Activated CD8-positive, alpha-beta memory T cell treated with anti-CD3 and anti-CD28 coated beads, Interleukin-2, amount 50 U/mL, for 1 hour (primary cell): Measurements from ENCODE around the gene FOSL2.

Experiments
- DNase-seq: peaks from one replicate; pipeline ENCODE4 v3.0.0-alpha.2; 2020; ENCODE audit errors: extremely low read depth

FOSL2 gene

DNA sequence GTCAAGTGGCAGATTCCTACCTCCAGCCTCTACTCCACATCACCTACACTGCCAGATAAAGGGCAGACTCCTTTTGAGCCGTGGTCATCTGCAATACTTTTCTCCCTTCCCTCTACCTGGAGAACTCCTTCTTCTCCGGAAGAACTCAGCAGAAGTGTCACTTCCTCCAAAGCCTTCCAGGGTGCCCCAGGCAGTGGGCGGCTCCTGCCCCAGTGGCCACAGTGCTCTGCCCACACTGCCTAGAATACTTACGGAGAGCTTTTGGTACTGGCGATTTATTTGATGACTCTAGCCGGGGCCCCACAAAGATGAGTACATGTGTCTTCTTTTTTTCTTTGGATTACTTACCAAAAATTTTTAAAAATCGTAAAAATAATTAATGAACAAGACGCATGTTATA lies 39.7 kb downstream of the FOSL2 start:
- DNase-seq, result no peak

DNA sequence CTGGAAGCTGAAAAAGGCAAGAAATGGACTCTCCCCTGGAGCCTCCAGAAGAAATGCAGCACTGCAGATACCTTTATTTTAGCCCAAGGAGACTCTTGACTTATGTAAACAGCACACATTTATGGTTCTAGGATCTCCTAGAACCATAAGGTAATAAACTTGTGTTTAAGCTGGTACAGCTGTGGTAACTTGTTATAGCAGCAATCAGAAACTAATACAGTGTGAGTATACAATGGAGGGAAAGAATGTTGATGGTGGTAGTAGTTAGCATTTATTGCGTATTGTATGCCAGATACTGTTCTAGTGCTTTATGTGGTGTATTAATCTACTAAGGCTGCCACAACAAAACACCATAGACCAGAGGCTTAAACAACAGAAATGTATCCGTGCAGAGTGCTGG lies 40.6 kb downstream of the FOSL2 start:
- DNase-seq, result no peak

GRCh38 chr2:28433935-28434599 lies 41.4 kb downstream of the FOSL2 start:
- DNase-seq, result no peak

GRCh38 chr2:28434600-28434989 lies 41.9 kb downstream of the FOSL2 start:
- DNase-seq, result no peak

DNA sequence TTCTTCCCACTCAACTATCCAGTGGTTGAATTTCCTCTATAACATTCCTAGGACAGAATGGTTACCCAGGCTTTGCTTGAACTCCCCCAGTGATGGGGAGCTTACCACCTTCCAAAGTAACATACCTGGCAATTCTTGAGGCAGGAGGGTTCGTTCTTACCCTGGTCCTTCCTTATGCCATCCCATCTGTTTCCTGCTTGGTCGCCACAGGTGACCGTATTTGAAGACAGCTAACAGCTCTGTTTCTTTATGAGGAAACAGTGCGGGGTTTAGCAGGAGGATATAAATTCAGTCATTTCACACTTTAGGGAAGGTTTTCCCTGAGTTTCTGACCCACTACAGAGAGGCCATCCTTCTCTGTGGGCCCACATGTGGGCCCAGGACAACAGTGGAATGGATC lies 42.6 kb downstream of the FOSL2 start:
- no peak for DNase-seq

GRCh38 chr2:28435814-28436351 lies 43.2 kb downstream of the FOSL2 start:
- no peak for DNase-seq

DNA sequence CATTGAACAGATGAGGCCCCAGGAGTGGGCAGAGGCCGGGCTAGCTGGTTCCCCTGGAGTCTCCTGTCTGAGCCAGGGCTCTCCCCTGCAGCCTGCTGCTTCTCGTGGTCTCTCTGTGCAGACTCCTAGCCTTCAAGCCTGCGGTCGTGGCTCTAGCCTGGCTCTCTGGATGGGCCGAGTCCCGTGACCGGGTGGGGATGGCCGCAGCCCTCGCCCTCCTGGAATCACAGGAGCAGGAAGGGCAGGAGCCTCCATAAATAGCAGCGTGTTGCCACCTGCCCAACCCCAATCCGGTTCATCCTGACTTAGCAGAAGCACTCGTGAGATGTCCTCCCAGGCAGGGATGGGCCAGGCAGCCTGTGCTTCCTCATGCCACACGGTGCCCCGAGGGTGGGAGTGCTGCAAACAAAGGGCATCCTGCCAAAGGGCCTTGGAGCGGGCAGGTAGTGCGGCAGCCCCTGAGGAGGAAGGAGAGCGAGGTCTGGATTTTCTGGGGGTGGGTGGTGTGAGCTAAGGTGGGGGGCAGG lies 43.9 kb downstream of the FOSL2 start:
- DNase-seq, result no peak

GRCh38 chr2:28437149-28437835 lies 44.6 kb downstream of the FOSL2 start:
- no peak for DNase-seq

DNA sequence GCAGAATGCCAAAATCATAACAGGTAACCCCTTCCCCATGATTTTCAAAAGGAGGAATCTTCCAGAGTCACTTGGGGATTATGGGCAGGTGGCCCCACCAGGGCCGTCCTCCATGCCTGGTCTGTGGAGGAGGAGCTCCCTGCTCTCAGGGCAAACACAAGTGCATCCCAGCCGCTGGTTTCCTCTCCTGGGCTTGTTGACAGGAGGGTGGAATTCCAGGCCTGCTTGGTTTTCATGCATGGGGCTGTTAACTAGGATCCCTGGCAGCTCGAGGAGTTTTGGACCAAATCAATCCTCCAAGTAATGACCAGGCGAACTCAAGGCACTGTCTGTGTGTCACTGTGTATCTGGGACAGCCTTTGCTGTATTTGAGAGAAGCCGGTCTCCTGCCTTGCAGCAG lies 45.3 kb downstream of the FOSL2 start:
- DNase-seq, result no peak

DNA sequence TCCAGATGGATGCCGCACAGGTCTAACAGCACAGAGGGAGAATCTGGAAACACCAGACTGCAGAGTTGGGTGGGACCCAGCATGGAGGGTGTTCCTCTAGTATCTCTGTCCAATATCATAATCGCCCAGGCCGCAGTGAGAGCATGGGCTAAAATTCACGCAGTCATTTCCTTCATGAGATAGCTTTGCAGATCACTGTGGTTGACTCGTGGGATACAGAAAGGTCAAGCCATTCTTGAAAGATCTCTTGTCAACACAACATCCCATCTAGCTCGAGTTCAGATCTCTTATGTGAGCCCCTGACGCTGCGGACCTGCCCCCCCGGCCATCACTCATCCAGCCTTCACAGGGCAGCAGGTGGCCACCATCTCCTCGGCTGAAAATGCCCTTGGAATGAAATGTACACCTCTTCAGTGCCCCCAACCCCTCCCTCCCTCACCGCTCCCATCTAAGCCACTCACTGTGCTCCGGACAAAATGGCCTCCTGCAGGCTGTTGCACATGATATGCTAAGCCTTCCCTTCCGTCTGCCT lies 45.9 kb downstream of the FOSL2 start:
- DNase-seq, result no peak

GRCh38 chr2:28439127-28439526 lies 46.5 kb downstream of the FOSL2 start:
- no peak for DNase-seq

DNA sequence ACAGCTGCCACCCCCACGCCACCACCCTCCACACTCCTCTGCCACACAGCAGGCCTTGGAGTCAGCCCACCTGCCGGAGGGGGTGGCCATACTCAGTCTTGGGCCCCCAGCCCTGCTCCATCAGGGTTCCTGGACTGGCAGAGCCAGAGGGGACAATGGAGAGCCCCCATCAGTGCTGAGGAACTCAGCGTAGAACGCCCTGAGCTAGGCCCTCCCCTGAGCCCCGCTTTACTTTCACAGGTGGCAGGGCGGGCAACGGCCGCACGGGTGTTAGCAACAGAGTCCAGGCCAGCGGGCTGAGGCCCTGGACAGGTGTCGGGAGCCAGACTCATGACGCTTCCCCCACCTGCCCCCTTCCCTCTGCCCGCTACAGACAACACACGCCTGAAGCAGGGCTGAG lies 47.1 kb downstream of the FOSL2 start:
- no peak for DNase-seq

DNA sequence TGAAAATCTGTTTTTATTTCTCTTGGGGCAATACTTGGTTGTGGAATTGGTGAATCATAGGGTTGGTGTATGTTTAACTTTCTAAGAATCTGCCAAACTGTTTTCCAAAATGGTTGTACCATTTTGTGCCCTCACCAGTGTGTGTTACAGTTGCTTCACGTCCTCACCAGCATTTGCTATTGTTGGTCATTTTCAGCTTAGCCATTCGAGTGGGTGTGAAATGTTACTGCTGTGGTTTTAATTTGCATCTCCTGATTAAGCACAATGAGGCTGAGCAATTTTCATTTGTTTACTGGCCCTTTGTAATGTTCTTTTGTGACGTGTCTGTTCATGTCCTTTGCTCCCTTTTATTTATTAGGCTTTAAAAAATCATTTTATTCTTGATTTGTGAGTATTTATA lies 49.7 kb downstream of the FOSL2 start:
- no peak for DNase-seq

GRCh38 chr2:28444956-28445355 lies 52.3 kb downstream of the FOSL2 start:
- DNase-seq, result no peak

DNA sequence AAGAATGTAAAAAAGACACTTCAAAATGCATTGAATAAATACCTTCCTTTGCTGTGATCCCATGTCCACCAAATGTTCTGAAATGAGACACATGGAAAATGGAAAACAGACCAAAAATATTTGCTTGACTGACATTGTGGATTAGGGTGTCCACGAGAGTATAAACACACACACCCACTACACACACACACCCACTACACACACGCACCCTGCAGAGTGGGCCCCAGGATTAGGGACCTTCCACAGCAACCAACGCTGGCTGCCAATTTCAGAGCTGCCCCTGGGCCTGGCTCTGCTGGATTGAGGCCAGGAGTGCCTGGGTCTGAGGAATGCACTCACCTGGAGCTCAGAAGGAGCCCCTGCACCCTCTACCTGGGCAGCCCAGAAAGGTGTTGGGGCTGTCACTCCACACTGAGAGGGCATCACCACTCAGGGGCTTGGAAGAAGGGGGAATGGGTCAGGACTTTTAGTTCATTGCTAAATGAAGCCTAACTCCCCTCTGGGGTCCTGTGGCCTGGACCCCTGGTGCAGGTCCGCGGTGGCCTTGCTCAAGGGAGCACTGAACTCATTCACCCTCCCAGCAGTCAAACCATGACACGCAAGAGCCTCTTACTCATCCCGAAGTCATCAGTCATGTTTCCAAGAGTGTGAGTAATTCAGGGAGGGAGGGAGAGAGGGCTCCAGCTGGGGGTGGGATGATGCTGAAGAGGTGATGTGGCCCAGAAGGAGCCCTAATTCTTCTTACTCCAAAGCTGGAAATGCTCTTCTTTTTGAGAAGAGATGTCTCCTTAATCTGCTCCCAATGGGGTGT lies 53.0 kb downstream of the FOSL2 start:
- DNase-seq, result no peak

DNA sequence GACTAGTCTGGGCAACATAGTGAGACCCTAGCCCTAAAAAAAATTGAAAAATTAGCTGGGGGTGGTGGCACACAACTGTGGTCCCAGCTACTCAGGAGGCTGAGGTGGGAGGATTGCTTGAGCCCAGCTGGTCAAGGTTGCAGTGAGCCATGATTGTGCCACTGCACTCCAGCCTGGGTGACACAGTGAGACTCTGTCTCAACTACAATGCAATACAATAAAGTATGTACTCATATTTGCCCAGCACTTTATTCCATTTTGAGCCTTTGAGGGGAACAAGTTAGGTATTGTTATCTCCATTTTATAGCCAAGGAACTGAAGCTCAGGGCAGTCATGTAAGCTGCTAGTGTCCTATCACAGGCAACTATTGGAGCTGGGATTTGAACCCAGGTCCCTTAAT lies 53.9 kb downstream of the FOSL2 start:
- no peak for DNase-seq

DNA sequence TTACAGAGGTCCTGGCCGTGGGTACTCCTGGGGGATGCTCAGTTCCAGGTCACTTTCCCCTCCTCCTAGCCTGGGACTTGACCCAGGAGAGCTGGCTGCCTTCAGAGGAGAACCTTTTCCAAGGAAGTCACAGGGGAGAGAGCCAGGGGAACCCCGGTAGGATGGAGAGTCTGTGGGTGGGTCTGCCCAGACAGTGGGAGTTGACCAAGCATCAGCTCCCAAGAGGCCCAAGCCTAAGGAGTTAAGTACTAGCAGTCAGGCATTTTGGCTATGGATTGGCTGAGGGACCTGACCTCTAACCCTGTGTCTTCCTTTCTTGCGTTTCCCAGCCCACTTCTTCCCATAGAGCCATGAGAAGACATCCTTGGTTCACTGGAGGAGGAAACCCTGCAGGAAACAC lies 54.4 kb downstream of the FOSL2 start:
- DNase-seq, result no peak

GRCh38 chr2:28447943-28448792 lies 55.5 kb downstream of the FOSL2 start:
- no peak for DNase-seq

DNA sequence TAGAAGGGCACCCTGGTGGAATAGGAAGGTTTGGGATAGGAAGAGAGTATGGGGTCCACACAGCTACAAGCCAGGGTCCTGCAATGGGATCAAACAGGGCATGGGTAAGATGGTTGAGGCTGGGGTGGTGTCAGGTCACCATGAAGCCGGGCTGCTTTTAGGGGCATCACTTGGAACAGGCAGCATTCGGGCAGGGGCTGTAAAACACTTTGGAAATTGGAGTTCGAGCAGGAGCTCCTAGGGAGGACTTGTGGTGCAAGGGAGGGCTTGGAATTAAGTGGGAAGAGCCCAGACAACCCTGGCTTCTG lies 56.1 kb downstream of the FOSL2 start:
- DNase-seq, result no peak

- DNase-seq, result no peak
These were observed 56.4 kb downstream of the FOSL2 start for GRCh38 chr2:28449126-28449487.
